ENCODE results near the gene ANKS1B.
"Not testable (repeated sequence)": the region's sequence is repeated elsewhere in the genome, so short reads cannot be mapped to it uniquely, and the experiment has no call there.

The ANKS1B gene

GRCh38 chr12:98894412-98895085 is 1090.2 kb downstream of the ANKS1B start:
- no peak for DNase-seq (ENCODE audit: low read depth in 2 of 2, low spot score in 1 of 2)

GRCh38 chr12:98893675-98894411 is 1090.9 kb downstream of the ANKS1B start:
- DNase-seq (ENCODE audit: low read depth in 2 of 2, low spot score in 1 of 2) = no peak

DNA sequence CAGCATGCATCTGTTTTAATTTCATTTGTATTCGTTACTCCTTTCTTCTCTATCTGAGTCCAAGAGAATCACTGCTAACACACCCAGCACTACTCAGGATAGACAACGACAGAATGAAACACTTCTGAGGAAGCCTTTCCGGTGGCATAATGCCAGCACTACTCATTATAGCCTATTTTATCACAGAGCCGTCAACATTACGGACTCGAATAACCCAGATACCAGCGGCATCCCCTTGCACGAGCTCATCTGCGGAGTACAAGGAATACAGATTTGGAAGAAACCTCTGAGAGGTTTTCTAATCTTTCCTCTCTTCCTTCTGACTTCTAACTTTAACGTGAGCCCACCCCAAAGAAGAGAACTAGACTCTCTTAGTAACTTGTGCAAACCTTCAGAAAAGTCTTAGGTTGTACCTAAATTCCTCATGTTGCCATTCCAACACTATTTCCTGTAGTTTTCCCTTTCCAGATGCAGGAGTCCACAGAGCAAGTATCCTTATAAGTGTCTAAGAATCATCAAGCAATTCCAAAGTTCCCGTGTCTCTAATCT is 1091.5 kb downstream of the ANKS1B start:
- no peak for DNase-seq (ENCODE audit: low read depth in 2 of 2, low spot score in 1 of 2)

DNA sequence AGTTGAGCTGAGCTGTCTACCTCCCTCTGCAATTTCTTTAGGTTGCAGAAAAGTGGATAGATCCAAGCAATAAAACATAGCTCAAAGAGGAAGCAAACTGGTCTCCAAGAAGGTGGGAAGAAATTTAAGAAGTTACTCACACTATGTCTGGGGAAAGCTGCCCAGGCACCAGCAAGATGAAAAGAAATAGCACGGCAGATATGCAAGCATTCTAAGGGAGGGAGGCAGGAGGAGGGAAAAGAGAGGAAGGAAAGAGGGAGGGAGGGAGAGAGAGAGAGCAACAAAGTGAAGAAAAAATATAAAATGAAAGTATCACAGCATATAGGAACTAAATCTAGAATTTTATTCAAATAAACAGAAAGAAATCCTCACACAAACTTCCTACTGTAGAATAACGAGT is 1099.0 kb downstream of the ANKS1B start:
- no peak for DNase-seq (ENCODE audit: low read depth in 2 of 2, low spot score in 1 of 2)

DNA sequence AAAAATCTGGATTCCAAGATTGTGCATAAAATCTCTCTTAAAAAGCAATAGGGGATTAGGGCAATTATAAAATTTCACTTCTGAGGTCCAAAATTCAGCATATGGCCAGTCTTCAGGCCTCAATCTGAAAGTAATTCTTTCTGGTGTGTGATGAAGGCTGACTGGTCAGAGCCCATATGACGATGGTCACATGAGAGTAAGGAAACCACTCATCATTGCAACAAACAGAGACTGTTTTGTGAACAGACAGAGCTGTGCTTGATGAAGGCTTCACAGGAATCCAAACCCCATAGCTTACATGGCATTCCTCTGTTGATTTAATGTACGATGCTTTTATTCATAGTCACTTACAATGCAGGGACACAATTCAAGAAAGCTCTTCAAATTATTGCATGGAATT is 1101.5 kb downstream of the ANKS1B start:
- DNase-seq (ENCODE audit: low read depth in 2 of 2, low spot score in 1 of 2) = no peak

- no peak for DNase-seq (ENCODE audit: low read depth in 2 of 2, low spot score in 1 of 2)
These were observed 1102.2 kb downstream of the ANKS1B start for GRCh38 chr12:98882526-98882925.

DNA sequence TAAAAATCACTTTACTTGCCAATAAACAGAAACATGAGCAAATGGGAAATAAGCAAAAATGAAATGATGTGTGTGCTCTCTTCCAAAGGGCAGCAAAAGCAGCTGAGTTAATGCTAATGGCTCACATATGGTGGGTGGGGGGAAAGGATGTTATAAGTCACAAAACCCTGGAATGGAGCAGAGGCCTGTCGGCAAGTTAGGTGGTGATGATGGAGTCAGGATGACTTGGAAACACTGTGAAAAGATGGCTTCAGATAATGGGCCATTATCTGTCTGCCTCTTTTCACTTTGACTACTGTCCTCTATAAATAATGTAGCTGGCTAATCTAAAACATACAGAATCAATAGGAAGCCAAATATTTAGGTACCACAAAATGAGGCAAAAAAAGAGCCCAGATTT is 1111.0 kb downstream of the ANKS1B start:
- no peak for DNase-seq (ENCODE audit: low read depth in 2 of 2, low spot score in 1 of 2)

- DNase-seq (ENCODE audit: low read depth in 2 of 2, low spot score in 1 of 2) = no peak
These were observed 1114.2 kb downstream of the ANKS1B start for GRCh38 chr12:98870504-98870903.

DNA sequence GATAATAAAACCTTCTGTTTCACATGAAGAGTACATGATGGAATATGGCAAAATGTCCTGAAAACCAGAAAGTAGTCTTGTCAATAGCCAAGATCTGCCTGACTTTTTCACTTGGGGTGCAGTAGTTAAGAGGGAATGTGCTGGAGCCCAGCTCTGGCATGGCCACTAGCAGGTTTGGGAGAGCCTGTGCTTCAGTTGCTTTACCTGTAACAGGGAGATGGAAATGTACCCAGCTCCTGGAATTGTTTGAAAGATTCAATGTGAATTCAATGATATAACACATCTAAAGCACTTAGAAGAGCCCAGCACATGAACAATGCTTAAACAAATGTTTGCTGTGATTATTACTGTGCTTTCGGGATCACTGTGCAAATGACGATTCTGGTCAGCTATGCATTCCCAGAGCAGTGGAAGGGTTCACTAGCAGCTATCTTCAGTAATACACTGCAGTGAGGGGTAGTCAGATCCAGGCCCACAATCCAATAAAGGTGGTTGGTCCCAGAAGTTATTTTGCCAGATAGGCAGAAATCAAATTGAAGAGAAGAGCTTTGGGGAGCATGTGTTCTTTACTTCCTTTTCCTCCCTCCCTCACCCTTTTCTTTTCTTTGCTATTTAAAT is 1114.7 kb downstream of the ANKS1B start:
- DNase-seq (ENCODE audit: low read depth in 2 of 2, low spot score in 1 of 2) = no peak

- DNase-seq (ENCODE audit: low read depth in 2 of 2, low spot score in 1 of 2) = no peak
These were observed 1116.2 kb downstream of the ANKS1B start for GRCh38 chr12:98868538-98868937.

DNA sequence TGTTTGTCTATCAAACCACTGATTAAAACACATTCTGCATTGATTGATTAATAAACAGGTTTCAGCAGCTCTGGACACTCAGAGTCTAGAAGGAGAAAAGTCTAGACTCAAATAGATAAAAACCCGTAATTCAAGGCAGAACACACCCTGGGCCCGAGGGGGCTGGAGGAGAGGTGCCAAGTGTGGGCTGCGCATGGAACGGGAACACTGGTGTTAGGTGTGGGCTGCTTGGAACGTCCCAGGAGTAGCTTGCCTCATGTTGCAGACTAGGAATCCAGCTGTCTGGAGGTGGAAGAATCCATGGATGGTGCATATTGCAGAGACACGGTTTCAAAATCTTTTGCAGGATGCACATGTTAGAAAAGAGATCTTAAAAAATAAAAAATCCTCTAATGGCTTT is 1116.7 kb downstream of the ANKS1B start:
- no peak for DNase-seq (ENCODE audit: low read depth in 2 of 2, low spot score in 1 of 2)

DNA sequence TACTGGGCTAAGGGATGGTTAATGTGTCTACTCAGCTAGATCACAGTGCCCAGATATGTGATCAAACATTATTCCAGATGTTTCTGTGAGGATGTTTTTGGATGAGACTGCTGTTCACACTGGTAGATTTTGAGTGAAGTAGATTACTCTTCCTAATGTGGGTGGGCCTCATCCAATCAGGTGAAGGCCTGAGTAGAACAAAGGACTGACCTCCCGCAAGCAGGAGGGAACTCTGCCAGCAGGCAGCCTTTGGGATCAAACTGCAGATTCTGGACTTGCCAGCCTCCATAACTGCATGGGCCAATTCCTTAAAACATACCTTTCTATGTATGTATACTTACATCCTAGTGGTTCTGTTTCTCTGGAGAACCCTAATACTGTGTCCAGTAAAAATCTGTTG is 1120.4 kb downstream of the ANKS1B start:
- no peak for DNase-seq (ENCODE audit: low read depth in 2 of 2, low spot score in 1 of 2)

DNA sequence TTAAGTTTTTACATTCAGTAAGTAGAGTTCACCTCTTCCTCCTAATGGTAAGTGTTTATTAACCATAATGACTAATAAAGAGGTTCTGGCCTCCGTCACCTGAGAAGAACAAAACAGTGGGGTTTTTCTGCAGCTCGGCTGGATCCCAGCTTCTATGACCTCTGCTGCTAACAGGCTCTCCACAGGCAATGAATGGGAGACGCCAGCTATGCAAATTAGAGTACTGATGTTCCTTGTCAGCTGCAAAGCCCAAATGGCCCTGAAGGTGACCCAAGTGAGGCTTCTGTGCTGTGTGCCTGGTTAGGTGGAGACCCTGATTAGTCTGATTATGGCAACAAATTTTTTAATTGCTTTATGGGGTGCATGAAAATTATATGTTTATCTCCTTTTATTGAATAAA is 1121.6 kb downstream of the ANKS1B start:
- no peak for DNase-seq (ENCODE audit: low read depth in 2 of 2, low spot score in 1 of 2)

GRCh38 chr12:98861251-98861650 is 1123.5 kb downstream of the ANKS1B start:
- DNase-seq (ENCODE audit: low read depth in 2 of 2, low spot score in 1 of 2) = no peak

DNA sequence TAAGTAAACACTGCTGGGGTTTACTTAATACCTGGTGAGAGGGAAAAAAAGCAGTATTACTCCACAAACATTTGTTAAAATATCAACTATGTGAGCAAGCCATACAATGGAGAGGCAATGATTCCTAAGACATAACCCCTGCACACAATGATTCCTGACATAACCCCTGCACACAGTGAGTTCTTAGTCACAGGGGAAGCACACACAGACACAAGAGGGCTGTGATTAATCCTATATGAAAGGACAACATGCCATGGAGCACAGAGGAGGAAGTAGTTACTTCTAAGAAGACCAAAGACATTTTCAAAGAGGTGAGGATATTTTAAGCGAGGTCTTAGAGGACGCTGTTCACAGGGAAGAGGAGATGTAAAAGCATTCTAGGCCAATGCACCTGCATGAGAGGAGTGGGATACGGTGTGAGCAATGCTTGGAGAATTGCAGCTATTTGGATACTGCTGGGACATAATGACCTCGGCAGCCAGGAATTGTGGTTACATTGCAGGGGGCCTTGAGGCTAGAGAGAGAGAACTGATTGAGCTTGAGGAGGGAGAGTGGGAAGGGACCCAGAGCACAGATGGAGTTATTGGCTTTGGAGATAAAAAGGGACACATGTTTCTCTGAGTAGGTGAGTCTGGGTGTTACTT is 1127.7 kb downstream of the ANKS1B start:
- DNase-seq (ENCODE audit: low read depth in 2 of 2, low spot score in 1 of 2) = no peak

DNA sequence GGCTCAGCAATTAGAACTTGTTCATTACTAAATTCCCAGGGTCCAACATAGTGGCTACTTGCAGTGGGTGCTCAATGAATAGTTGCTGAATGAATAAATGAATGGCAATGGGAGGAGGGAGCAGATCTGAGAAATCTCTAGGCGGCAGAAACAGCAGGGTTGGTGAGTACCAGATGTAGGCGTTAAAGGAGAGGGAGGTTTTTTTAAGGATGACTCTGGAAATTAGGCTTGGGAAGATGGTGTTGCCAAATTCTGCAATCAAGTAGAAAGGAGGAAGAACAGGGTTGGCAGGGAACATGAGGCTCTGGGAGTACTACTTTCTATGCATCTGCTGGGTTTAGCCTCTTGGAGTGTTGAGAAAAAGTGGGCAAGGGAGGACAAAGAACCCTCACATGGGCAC is 1132.6 kb downstream of the ANKS1B start:
- no peak for DNase-seq (ENCODE audit: low read depth in 2 of 2, low spot score in 1 of 2)

- no peak for DNase-seq (ENCODE audit: low read depth in 2 of 2, low spot score in 1 of 2)
These were observed 1137.5 kb downstream of the ANKS1B start for GRCh38 chr12:98847242-98847641.

GRCh38 chr12:98845957-98846356 is 1138.8 kb downstream of the ANKS1B start:
- no peak for DNase-seq (ENCODE audit: low read depth in 2 of 2, low spot score in 1 of 2)

DNA sequence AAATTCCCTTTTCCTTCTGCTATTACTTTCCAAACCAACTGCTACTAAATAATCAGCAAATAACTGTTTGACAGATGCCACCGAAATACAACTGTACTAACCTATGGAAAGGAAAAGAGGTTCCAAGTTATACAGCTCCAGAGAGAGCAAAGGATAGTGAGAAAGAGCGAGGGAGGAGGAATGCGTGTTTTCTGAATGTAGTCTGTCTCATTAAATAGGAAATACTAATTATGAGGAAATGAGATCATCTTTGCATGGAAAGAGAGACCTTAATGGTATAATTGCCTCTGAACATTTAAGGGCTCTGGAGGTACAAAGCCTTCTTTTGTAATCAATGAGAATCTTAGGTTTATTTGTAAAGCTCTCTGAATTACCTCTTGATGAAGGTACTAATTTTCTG is 1144.4 kb downstream of the ANKS1B start:
- no peak for DNase-seq (ENCODE audit: low read depth in 2 of 2, low spot score in 1 of 2)

DNA sequence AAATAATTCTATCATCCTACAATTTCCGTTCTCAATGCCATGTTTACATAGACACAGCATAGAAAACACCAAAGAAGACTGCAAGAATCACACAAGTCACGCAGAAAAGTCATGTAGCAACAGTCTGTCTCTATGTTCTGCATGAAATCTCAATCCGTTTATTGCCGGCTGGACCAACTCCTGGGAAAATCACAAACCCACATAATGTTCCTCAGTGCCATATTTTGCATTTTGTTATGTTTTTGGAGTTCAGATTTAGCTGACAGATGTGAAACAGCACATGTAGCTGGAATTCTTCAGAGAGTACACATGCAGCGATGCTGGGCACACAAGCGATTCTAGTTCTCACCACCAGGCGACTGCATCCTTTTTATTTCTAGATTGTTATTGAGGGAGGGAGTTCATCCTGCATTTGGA is 1146.5 kb downstream of the ANKS1B start:
- DNase-seq (ENCODE audit: low read depth in 2 of 2, low spot score in 1 of 2) = no peak

DNA sequence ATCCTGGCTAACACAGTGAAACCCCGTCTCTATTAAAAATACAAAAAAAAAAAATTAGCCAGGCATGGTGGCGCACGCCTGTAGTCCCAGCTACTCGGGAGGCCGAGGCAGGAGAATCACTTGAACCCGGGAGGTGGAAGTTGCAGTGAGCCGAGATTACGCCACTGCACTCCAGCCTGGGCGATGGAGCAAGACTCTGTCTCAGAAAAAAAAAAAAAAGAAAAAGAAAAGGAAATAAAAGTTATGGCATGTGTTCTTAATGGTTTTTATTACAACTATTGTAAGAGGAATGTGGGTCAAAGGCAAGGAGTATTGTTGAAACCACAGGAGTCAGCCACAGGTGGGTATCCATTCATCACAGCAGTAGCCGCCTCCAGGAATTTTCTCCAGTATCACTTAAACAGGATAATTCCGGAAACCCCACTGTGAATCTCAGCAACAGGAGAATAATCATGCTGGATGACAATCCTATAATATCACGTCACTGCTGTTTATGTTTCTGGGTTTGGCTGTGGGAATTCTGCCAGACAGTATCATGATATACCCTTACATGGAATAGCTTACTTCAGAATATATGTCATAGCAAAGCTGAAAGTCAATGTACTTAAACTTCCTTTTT is 1147.5 kb downstream of the ANKS1B start:
- not testable (repeated sequence) for DNase-seq (ENCODE audit: low read depth in 2 of 2, low spot score in 1 of 2)

All from stimulated activated CD8-positive, alpha-beta memory T cell treated with anti-CD3 and anti-CD28 coated beads, Interleukin-4, amount 100 ng/mL, for 1 hour (primary cell).